ENCODE measurements around the gene MTERF4. TPM values are rescaled to one million over a fixed set of nuclear protein-coding genes. Genes with fewer than 3 reads are reported as not detected.

MTERF4 gene
- total RNA-seq, 4 donors from 2014 or later: 28.9 to 60.5 (median 38.9) TPM

DNA sequence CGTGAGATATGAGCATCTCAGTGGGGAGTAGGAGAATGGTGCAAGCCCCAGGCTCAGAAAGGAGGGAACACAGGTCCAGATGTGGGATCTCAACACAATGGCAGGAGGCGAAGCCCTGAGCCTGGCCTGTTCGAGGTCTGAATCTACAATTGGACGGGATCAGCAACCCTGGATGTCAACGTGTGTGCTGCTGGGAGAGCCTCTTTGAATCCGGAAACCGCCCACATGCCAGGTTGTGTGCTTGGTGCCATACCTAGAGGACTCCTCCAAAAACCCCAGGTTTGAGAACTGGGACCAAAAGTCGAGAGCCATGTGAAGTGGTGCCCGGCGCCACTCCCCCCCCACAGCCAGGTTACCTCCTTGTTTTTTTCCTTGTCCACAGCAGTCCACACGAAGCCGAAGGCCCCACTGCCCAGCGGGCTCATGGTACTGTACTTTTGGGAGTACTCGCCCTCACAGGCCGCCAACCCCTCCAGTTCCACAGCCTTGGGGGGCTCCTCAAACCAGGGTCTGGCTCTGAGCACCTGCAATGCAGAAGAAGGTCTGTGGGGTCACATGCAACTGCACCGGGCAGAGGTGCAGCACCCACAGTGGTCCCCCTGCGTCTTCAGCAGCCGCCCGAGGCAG is 20.4 kb upstream of the MTERF4 start:
- TF ChIP-seq EP300 (IDR thresholded peaks at IDR 0.05) (no peak), POLR2A (IDR thresholded peaks at IDR 0.05) (no peak)
- TF ChIP-seq, protein P1, sequence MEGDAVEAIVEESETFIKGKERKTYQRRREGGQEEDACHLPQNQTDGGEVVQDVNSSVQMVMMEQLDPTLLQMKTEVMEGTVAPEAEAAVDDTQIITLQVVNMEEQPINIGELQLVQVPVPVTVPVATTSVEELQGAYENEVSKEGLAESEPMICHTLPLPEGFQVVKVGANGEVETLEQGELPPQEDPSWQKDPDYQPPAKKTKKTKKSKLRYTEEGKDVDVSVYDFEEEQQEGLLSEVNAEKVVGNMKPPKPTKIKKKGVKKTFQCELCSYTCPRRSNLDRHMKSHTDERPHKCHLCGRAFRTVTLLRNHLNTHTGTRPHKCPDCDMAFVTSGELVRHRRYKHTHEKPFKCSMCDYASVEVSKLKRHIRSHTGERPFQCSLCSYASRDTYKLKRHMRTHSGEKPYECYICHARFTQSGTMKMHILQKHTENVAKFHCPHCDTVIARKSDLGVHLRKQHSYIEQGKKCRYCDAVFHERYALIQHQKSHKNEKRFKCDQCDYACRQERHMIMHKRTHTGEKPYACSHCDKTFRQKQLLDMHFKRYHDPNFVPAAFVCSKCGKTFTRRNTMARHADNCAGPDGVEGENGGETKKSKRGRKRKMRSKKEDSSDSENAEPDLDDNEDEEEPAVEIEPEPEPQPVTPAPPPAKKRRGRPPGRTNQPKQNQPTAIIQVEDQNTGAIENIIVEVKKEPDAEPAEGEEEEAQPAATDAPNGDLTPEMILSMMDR (IDR thresholded peaks at IDR 0.05): no peak
- no peak overlapping the region for H3K27ac ChIP-seq
- peaks cover 0 to 28% (median 0%) of the 10 kb centered on the region in 3 donors for H3K36me3 ChIP-seq
- no peak for DNase-seq (ENCODE audit: low spot score in 2 of 2)
- no peak overlapping the region for H3K4me3 ChIP-seq
- H3K27me3 ChIP-seq: no peaks in the 10 kb centered on the region
- H3K4me1 ChIP-seq: no peaks in the 10 kb centered on the region
- H3K9me3 ChIP-seq: no peaks in the 10 kb centered on the region
- WGBS, 2 donors: 83 to 94% methylated on average over 19 of the region's 19 CpGs

DNA sequence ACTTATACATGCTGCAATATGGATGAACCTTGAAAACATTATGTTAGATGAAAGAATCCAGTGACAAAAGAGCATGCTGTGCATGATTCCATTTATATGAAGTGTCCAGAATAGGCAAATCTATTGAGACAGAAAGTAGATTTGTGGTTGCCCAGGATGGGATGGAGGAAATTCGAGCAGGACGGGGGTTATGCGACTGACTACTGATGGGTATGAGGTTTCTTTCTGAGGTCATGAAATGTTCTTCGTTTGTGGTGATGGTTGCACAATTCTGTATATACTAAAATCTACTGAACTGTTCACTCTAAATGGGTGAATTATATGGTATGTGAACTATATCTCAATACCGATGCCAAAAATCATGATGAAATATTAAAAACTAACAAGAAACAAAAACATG is 18.9 kb upstream of the MTERF4 start:
- TF ChIP-seq, protein P1 (IDR thresholded peaks at IDR 0.05): no peak
- TF ChIP-seq EP300 (IDR thresholded peaks at IDR 0.05) (no peak), POLR2A (IDR thresholded peaks at IDR 0.05) (no peak)
- Histone ChIP-seq H3K9me3 (no peaks in the 10 kb centered on the region), H3K27ac (no peak overlapping the region), H3K27me3 (no peaks in the 10 kb centered on the region), H3K36me3 (peaks cover 0 to 19% (median 0%) of the 10 kb centered on the region in 3 donors), H3K4me3 (no peak overlapping the region), H3K4me1 (no peaks in the 10 kb centered on the region)
- WGBS, 2 donors: 92 to 94% methylated on average over 5 of the region's 5 CpGs
- no peak for DNase-seq (ENCODE audit: low spot score in 2 of 2)

DNA sequence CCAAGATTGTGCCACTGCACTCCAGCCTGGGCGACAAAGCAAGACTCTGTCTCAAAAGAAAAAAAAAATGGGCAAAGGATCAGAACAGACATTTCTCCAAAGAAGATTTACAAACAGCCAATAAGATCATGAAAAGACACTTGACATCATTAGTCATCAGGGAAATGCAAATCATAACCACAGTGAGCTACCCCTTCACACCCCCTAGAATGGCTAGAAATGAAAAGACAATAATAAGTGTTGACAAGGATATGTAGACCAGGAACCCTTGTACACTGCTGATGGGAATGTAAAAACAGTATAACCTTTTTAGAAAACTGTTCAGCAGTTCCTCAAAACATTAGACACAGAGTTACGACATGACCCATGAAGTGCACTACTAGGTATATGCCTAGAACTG is 18.4 kb upstream of the MTERF4 start:
- Histone ChIP-seq H3K36me3 (peaks cover 0 to 14% (median 0%) of the 10 kb centered on the region in 3 donors), H3K4me1 (no peaks in the 10 kb centered on the region), H3K9me3 (no peaks in the 10 kb centered on the region), H3K27me3 (no peaks in the 10 kb centered on the region), H3K4me3 (no peak overlapping the region), H3K27ac (no peak overlapping the region)
- WGBS, 2 donors: 92% methylated on average over 2 of the region's 2 CpGs
- no peak for DNase-seq (ENCODE audit: low spot score in 2 of 2)
- TF ChIP-seq, protein P1 (IDR thresholded peaks at IDR 0.05): no peak
- TF ChIP-seq POLR2A (IDR thresholded peaks at IDR 0.05) (no peak), EP300 (IDR thresholded peaks at IDR 0.05) (no peak)

DNA sequence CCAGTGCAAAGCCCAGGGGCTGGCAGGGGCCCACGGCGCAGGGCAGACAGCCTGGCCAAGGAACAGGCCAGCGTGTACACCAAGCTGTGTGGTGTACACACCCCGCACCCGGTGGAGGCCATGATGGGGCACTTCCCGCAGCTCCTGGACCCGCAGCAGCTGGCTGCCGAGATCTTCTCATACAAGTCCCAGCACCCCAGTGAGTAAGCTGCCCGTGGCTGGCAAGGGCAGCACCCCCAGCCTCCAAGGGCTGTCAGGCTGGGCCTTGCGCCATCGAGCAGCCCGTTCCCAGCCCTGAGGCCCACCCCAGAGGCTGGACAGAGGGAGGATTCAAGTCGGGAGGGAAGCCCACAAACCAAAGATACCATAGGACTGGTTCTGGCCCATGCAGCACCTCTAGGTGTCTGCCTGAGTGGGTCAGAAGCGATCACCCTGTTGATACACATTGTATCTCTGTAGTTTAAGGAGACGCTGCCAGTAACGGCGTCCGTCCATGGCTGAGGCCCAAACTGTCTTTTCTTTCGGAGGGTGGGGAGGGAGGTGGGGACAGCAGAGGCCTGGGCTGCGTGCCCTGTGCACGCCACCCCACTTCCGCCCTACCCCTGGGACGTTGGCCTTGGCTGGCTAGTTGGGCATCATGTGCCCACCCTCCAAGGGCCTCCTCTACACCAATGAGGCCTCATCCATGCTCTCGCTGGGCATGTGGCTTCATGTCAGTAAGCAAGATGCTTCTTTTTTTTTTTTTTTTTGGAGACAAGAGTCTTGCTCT is 16.8 kb upstream of the MTERF4 start:
- no peaks in the 10 kb centered on the region for H3K9me3 ChIP-seq
- H3K27ac ChIP-seq: no peak overlapping the region
- DNase-seq (ENCODE audit: low spot score in 2 of 2): no peak
- H3K36me3 ChIP-seq: peaks cover 0 to 19% (median 0%) of the 10 kb centered on the region in 3 donors
- no peaks in the 10 kb centered on the region for H3K27me3 ChIP-seq
- 89 to 93% methylated on average over 17 to 24 of the region's 24 CpGs for WGBS, 2 donors
- no peak overlapping the region for H3K4me3 ChIP-seq
- TF ChIP-seq POLR2A (IDR thresholded peaks at IDR 0.05) (no peak), EP300 (IDR thresholded peaks at IDR 0.05) (no peak)
- TF ChIP-seq, protein P1 (IDR thresholded peaks at IDR 0.05): no peak
- H3K4me1 ChIP-seq: no peaks in the 10 kb centered on the region
